Stimulated activated CD8-positive, alpha-beta memory T cell treated with anti-CD3 and anti-CD28 coated beads, Interleukin-7, amount 100 ng/mL, for 4 hours (primary cell): ENCODE results near the gene IFIT1.
"Not testable (repeated sequence)": the region's sequence is repeated elsewhere in the genome, so short reads cannot be mapped to it uniquely, and the experiment has no call there.

Experiments
- DNase-seq, 2 donors: peaks; one replicate each; pipeline ENCODE4 v3.0.0-alpha.2; 2020; ENCODE audit warnings: low read depth in 2 of 2

IFIT1 gene

GRCh38 chr10:89391907-89392756, at the start of gene IFIT1:
TSS of gene IFIT1 (plus strand) at chr10:89392623. CDS start at chr10:89392713, 90 bp downstream.
- DNase-seq, result peak; percentile 6 to 43

GRCh38 chr10:89343089-89343767, 49.2 kb upstream of the IFIT1 start:
- DNase-seq, result no peak

GRCh38 chr10:89344156-89344555, 48.3 kb upstream of the IFIT1 start:
- DNase-seq, result no peak

- DNase-seq, result no peak
Observed at GRCh38 chr10:89345367-89346000, 46.9 kb upstream of the IFIT1 start.

GRCh38 chr10:89346405-89347254, 45.8 kb upstream of the IFIT1 start:
- DNase-seq, result no peak

- no peak for DNase-seq
Observed at GRCh38 chr10:89347701-89348457, 44.5 kb upstream of the IFIT1 start.

GRCh38 chr10:89348481-89348880, 43.9 kb upstream of the IFIT1 start:
- DNase-seq, result no peak

- no peak for DNase-seq
Observed at GRCh38 chr10:89348975-89349374, 43.4 kb upstream of the IFIT1 start.

- DNase-seq, result not testable (repeated sequence)
Observed at GRCh38 chr10:89350631-89351315, 41.6 kb upstream of the IFIT1 start.

GRCh38 chr10:89351412-89351779, 41.0 kb upstream of the IFIT1 start:
- no peak for DNase-seq

GRCh38 chr10:89351780-89352597, 40.4 kb upstream of the IFIT1 start:
- DNase-seq, result no peak

GRCh38 chr10:89352802-89353201, 39.6 kb upstream of the IFIT1 start:
- no peak for DNase-seq

- DNase-seq, result no peak
Observed at GRCh38 chr10:89355394-89355931, 37.0 kb upstream of the IFIT1 start.

- no peak for DNase-seq
Observed at GRCh38 chr10:89357096-89357495, 35.3 kb upstream of the IFIT1 start.

- no peak for DNase-seq
Observed at GRCh38 chr10:89357975-89358374, 34.4 kb upstream of the IFIT1 start.

GRCh38 chr10:89360157-89360556, 32.3 kb upstream of the IFIT1 start:
- no peak for DNase-seq

- DNase-seq, result no peak
Observed at GRCh38 chr10:89362929-89363328, 29.5 kb upstream of the IFIT1 start.

GRCh38 chr10:89363729-89364442, 28.5 kb upstream of the IFIT1 start:
- no peak for DNase-seq

GRCh38 chr10:89364531-89364930, 27.9 kb upstream of the IFIT1 start:
- DNase-seq, result no peak
